Measurements from ENCODE around the gene TANGO6.

TANGO6 gene

DNA sequence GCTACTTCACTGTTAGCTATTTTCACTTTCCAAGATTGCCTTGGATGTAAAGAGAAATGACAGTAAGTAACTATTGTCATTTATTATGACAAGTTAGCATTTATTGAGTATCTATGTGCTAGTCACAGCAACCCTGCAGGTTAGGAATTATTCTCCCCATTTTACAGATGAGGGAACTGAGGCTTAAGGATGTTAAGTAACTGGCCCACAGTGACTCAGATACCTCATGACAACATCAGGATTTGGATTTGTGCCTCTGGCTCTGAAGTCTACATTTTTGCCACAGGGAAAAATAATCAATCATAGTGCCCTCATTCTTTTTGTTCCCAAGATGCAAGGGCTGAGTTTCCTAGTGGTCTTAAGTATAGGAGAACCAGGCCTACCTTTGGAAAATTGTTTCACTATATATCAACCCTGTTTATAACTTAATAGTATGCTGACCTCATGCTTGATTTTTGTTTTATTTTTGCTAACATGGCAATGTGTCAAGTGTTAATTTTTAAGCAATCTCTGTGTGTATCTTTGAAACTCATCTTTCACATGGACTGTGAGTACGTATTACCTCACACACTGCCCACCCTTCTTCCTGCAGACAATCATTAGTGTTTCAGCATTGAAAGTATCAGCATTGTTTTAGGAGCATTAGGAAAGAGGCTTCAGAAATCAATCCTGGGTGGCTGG, 105.0 kb downstream of the TANGO6 start:
- H3K4me3 ChIP-seq (ENCODE audit: low read depth in 1 of 2, low read length in 1 of 2): no peak overlapping the region
- no peaks in the 10 kb centered on the region for H3K36me3 ChIP-seq
- H3K9me3 ChIP-seq: no peaks in the 10 kb centered on the region
- no peaks in the 10 kb centered on the region for H3K27me3 ChIP-seq
- H3K4me1 ChIP-seq (ENCODE audit: control insufficient read depth in 1 of 2, insufficient read depth in 1 of 2, low read depth in 1 of 2, low read length in 1 of 2): no peaks in the 10 kb centered on the region
- H3K27ac ChIP-seq: no peak overlapping the region
- no peak for TF ChIP-seq CTCF (IDR thresholded peaks at IDR 0.05)

- no peak for TF ChIP-seq CTCF (IDR thresholded peaks at IDR 0.05)
- Histone ChIP-seq H3K4me1 (ENCODE audit: control insufficient read depth in 1 of 2, insufficient read depth in 1 of 2, low read depth in 1 of 2, low read length in 1 of 2) (no peaks in the 10 kb centered on the region), H3K27ac (no peak overlapping the region), H3K9me3 (no peaks in the 10 kb centered on the region), H3K36me3 (no peaks in the 10 kb centered on the region), H3K27me3 (no peaks in the 10 kb centered on the region), H3K4me3 (ENCODE audit: low read depth in 1 of 2, low read length in 1 of 2) (no peak overlapping the region)
Measured at GRCh38 chr16:68951991-68952877, 108.9 kb downstream of the TANGO6 start.

GRCh38 chr16:68954911-68955635, 111.7 kb downstream of the TANGO6 start:
- no peak overlapping the region for H3K4me3 ChIP-seq (ENCODE audit: low read depth in 1 of 2, low read length in 1 of 2)
- H3K36me3 ChIP-seq: no peaks in the 10 kb centered on the region
- no peak overlapping the region for H3K27ac ChIP-seq
- no peaks in the 10 kb centered on the region for H3K4me1 ChIP-seq (ENCODE audit: control insufficient read depth in 1 of 2, insufficient read depth in 1 of 2, low read depth in 1 of 2, low read length in 1 of 2)
- no peaks in the 10 kb centered on the region for H3K27me3 ChIP-seq
- TF ChIP-seq CTCF (IDR thresholded peaks at IDR 0.05): no peak
- no peaks in the 10 kb centered on the region for H3K9me3 ChIP-seq

DNA sequence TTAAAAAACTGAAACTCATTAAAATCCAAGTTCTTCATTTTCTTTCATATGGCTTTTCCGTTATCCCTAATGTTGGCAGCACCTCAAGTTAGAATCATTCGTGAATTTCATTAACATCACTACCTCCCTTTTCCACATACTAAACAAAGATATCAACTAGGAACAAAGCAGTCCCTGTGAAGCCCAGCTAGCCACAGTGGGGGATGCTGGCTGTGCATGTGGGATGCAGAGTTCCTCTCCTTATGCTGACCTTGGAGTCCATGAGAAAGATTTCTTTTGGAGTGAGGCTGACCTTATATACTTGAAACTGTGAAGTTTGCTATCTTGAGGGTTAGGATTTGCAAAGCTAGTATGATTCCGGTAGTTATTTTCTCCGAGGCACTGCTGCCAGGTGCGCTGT, 117.6 kb downstream of the TANGO6 start:
- Histone ChIP-seq H3K36me3 (no peaks in the 10 kb centered on the region), H3K27me3 (peaks cover 6% of the 10 kb centered on the region), H3K4me3 (ENCODE audit: low read depth in 1 of 2, low read length in 1 of 2) (no peak overlapping the region), H3K9me3 (no peaks in the 10 kb centered on the region), H3K4me1 (ENCODE audit: control insufficient read depth in 1 of 2, insufficient read depth in 1 of 2, low read depth in 1 of 2, low read length in 1 of 2) (peaks cover 19 to 22% of the 10 kb centered on the region in 2 experiments), H3K27ac (no peak overlapping the region)
- TF ChIP-seq CTCF (IDR thresholded peaks at IDR 0.05): no peak

GRCh38 chr16:68961778-68962402, 118.6 kb downstream of the TANGO6 start:
- peaks cover 19 to 22% of the 10 kb centered on the region in 2 experiments for H3K4me1 ChIP-seq (ENCODE audit: control insufficient read depth in 1 of 2, insufficient read depth in 1 of 2, low read depth in 1 of 2, low read length in 1 of 2)
- TF ChIP-seq CTCF (IDR thresholded peaks at IDR 0.05): no peak
- peaks cover 6% of the 10 kb centered on the region for H3K27me3 ChIP-seq
- no peaks in the 10 kb centered on the region for H3K36me3 ChIP-seq
- H3K27ac ChIP-seq: no peak overlapping the region
- H3K4me3 ChIP-seq (ENCODE audit: low read depth in 1 of 2, low read length in 1 of 2): no peak overlapping the region
- no peaks in the 10 kb centered on the region for H3K9me3 ChIP-seq
